ENCODE data around the gene GNAS.

Gene GNAS

GRCh38 chr20:58836616-58837204, 15.8 kb upstream of the GNAS start:
- H3K4me3 ChIP-seq (replicated peaks; ENCODE audit: low read depth, low read length), result no peak overlapping the region
- no peak for TF ChIP-seq CTCF (IDR thresholded peaks at IDR 0.05; ENCODE audit: low read length, missing control alignments)
- no peak for DNase-seq (ENCODE audit: low read depth)

GRCh38 chr20:58837717-58838116, 14.8 kb upstream of the GNAS start:
- DNase-seq (ENCODE audit: low read depth), result no peak
- no peak overlapping the region for H3K4me3 ChIP-seq (replicated peaks; ENCODE audit: low read depth, low read length)
- TF ChIP-seq CTCF (IDR thresholded peaks at IDR 0.05; ENCODE audit: low read length, missing control alignments), result no peak

DNA sequence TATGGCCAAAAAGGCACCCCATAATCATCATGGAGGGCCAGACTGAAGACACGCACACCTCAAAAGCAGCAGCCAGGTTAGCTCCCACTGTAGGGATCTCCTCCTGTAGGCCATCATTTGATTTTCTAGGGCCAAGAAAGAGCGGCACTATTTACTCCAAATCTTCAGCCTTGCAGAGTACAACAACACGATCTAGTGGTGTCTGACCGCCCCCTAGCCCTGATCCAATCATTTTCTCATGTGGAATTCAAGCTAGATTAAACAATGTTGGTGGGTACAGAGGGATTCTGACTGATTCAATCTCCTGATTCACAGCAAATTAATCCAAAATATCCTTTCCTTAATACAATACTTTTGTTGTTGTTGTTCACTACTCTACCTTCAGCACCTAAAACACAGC, 14.3 kb upstream of the GNAS start:
- DNase-seq (ENCODE audit: low read depth), result no peak
- TF ChIP-seq CTCF (IDR thresholded peaks at IDR 0.05; ENCODE audit: low read length, missing control alignments), result no peak
- no peak overlapping the region for H3K4me3 ChIP-seq (replicated peaks; ENCODE audit: low read depth, low read length)

DNA sequence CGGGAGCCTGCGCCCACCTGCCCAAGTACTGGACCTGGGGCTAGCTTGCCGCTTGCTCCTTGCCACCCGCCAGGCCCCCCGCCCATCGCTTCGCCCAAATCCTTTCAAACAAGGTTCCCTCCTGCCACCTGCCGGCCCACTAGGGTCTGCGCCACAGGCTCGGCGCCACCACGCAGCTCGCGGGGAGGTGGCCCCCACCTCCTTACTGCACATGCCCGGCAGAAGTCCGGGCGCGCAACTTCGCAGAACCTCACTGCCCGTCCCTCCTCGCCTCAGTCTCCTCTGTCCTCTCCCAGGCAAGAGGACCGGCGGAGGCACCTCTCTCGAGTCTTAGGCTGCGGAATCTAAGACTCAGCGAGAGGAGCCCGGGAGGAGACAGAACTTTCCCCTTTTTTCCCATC, 13.0 kb upstream of the GNAS start:
- no peak overlapping the region for H3K4me3 ChIP-seq (replicated peaks; ENCODE audit: low read depth, low read length)
- DNase-seq (ENCODE audit: low read depth), result peak; percentile 26

DNA sequence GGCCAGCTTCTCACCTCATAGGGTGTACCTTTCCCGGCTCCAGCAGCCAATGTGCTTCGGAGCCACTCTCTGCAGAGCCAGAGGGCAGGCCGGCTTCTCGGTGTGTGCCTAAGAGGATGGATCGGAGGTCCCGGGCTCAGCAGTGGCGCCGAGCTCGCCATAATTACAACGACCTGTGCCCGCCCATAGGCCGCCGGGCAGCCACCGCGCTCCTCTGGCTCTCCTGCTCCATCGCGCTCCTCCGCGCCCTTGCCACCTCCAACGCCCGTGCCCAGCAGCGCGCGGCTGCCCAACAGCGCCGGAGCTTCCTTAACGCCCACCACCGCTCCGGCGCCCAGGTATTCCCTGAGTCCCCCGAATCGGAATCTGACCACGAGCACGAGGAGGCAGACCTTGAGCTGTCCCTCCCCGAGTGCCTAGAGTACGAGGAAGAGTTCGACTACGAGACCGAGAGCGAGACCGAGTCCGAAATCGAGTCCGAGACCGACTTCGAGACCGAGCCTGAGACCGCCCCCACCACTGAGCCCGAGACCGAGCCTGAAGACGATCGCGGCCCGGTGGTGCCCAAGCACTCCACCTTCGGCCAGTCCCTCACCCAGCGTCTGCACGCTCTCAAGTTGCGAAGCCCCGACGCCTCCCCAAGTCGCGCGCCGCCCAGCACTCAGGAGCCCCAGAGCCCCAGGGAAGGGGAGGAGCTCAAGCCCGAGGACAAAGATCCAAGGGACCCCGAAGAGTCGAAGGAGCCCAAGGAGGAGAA, 12.3 kb upstream of the GNAS start:
- no peak for DNase-seq (ENCODE audit: low read depth)
- TF ChIP-seq CTCF (IDR thresholded peaks at IDR 0.05; ENCODE audit: low read length, missing control alignments), result no peak
- no peak overlapping the region for H3K4me3 ChIP-seq (replicated peaks; ENCODE audit: low read depth, low read length)

More for the DNA sequence above, 13.0 kb upstream of the GNAS start:
- TF ChIP-seq CTCF (IDR thresholded peaks at IDR 0.05; ENCODE audit: low read length, missing control alignments), result peak; percentile 28

DNA sequence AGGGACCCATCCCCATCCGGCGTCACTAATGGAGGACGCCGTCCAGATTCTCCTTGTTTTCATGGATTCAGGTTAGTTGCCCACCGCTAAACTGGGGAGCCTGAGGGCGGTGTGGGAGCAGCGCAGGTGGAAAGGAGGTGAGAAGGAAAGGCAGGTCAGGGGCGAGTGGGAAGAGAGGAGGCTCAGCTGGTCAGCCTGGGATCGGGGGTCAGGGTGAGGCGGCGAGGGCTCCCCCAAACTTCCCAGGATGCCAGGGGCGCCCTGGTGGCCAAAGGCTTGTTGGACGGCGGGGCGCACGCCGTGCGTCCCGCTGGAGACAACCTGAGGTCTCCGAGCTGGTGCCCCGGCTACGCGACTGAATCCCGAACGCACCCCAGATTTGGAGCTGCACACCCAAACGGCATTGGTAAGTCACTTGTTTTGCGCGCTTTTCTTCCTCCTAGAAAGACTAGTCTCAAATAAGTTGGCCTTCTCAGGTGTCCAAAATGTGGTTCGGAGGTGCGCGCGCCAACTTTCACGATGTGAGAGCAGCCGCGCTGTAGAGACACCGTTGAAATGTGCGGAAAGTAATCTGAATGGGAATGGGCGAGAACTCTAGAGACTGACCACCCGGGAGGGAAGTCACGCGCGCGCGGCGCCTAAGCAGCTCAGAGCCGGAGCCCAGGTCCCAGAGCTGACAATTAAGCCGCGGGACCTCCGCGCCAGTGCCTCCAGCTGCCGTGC, 11.5 kb upstream of the GNAS start:
- H3K4me3 ChIP-seq (replicated peaks; ENCODE audit: low read depth, low read length), result no peak overlapping the region
- no peak for DNase-seq (ENCODE audit: low read depth)
- TF ChIP-seq CTCF (IDR thresholded peaks at IDR 0.05; ENCODE audit: low read length, missing control alignments), result no peak

Measured in fibroblast of pulmonary artery (primary cell).